K562 (cell line): ENCODE measurements around the gene GPR15. TPM values are rescaled to one million over a fixed set of nuclear protein-coding genes. Genes with fewer than 3 reads are reported as not detected.

Experiments used
- CBX5 ChIP-seq: IDR thresholded peaks from 2 replicates; pipeline ENCODE4 v1.6.1; 2014; ENCODE audit warnings: low read depth, borderline replicate concordance
- CTBP1 ChIP-seq: fragments of 450-650 bp; IDR thresholded peaks from 2 replicates; pipeline ENCODE4 v1.6.1; 2016; ENCODE audit warnings: borderline replicate concordance
- DMBX1 ChIP-seq: fragments of 250-450 bp; sonication (Bioruptor Pico); IDR thresholded peaks from 2 replicates; pipeline ENCODE4 v1.8.0; 2022; ENCODE audit warnings: inconsistent platforms, mild to moderate bottlenecking, moderate library complexity, borderline replicate concordance
- ELF2 ChIP-seq: fragments of 250-450 bp; sonication (Bioruptor Pico); IDR thresholded peaks from 2 replicates; pipeline ENCODE4 v1.5.0; 2021; ENCODE audit warnings: mild to moderate bottlenecking
- ESRRA ChIP-seq: fragments of 450-650 bp; IDR thresholded peaks from 2 replicates; pipeline ENCODE4 v1.6.1; 2014; ENCODE audit warnings: low read depth, mild to moderate bottlenecking, moderate library complexity, borderline replicate concordance
- FOXJ3 ChIP-seq: sonication (generic); formaldehyde crosslinking; IDR thresholded peaks from 2 replicates; pipeline ENCODE4 v1.4.0; 2020; ENCODE audit warnings: mild to moderate bottlenecking, missing genetic modification reagents
- FOXK2 ChIP-seq, 2 experiments: fragments of 450-650 bp; IDR thresholded peaks in 1 of 2; conservative IDR thresholded peaks in 1 of 2; 2 replicates each; pipeline ENCODE4 v1.6.1; 2016; ENCODE audit warnings: low read depth in 2 of 2, mild to moderate bottlenecking in 1 of 2
- GABPB1 ChIP-seq: sonication (generic); formaldehyde crosslinking; IDR thresholded peaks from 2 replicates; pipeline ENCODE4 v1.8.0; 2022; ENCODE audit warnings: mild to moderate bottlenecking, missing genetic modification reagents
- HDAC2 ChIP-seq: fragments of 450-650 bp; IDR thresholded peaks from 2 replicates; pipeline ENCODE4 v1.6.1; 2016; ENCODE audit warnings: mild to moderate bottlenecking
- NCOA2 ChIP-seq, 2 experiments: fragments of 450-650 bp; IDR thresholded peaks; 2 replicates each; pipeline ENCODE4 v1.6.1; 2018; ENCODE audit warnings: mild to moderate bottlenecking in 2 of 2, moderate library complexity in 1 of 2; ENCODE audit not compliant: partially characterized antibody in 2 of 2
- NFRKB ChIP-seq: fragments of 450-650 bp; IDR thresholded peaks from 2 replicates; pipeline ENCODE4 v1.6.1; 2016; ENCODE audit warnings: low read depth
- RBM15 ChIP-seq: fragments of 200-400 bp; formaldehyde crosslinking; IDR thresholded peaks from 2 replicates; pipeline ENCODE4 v1.6.1; 2018; ENCODE audit warnings: mild to moderate bottlenecking, low read length, moderate library complexity; ENCODE audit not compliant: insufficient read depth
- RBM22 ChIP-seq: fragments of 200-400 bp; formaldehyde crosslinking; IDR thresholded peaks from 2 replicates; pipeline ENCODE4 v1.6.1; 2018; ENCODE audit warnings: low read length, low read depth; ENCODE audit not compliant: poor library complexity, severe bottlenecking
- RBM39 ChIP-seq: fragments of 200-400 bp; formaldehyde crosslinking; optimal IDR thresholded peaks from 2 replicates; pipeline ENCODE3; 2018; ENCODE audit warnings: low read depth, low read length
- RFX7 ChIP-seq: fragments of 250-450 bp; sonication (Bioruptor Pico); IDR thresholded peaks from 2 replicates; pipeline ENCODE4 v1.5.1; 2021; ENCODE audit warnings: mild to moderate bottlenecking
- RNF2 ChIP-seq: sonication (generic); IDR thresholded peaks from 2 replicates; pipeline ENCODE4 v1.6.1; 2016
- SAFB ChIP-seq: fragments of 200-400 bp; formaldehyde crosslinking; IDR thresholded peaks from 2 replicates; pipeline ENCODE4 v1.6.1; 2017; ENCODE audit warnings: low read depth, low read length, borderline replicate concordance
- SAFB2 ChIP-seq: fragments of 200-400 bp; formaldehyde crosslinking; IDR thresholded peaks from 2 replicates; pipeline ENCODE4 v1.6.1; 2018; ENCODE audit warnings: borderline replicate concordance, low read length, low read depth, moderate library complexity; ENCODE audit not compliant: severe bottlenecking
- SIRT6 ChIP-seq: IDR thresholded peaks from one replicate; pipeline ENCODE4 v1.6.1; 2012; ENCODE audit warnings: low read depth, mild to moderate bottlenecking, control low read depth, inconsistent platforms, low read length, moderate library complexity
- TCF15 ChIP-seq: fragments of 250-450 bp; sonication (Bioruptor Pico); IDR thresholded peaks from 2 replicates; pipeline ENCODE4 v1.8.0; 2022; ENCODE audit warnings: moderate library complexity, mild to moderate bottlenecking, inconsistent platforms
- TFAM ChIP-seq: fragments of 250-450 bp; sonication (Bioruptor Pico); conservative IDR thresholded peaks from 2 replicates; pipeline ENCODE4 v1.5.0; 2021; ENCODE audit warnings: mild to moderate bottlenecking, moderate library complexity
- ZBTB8A ChIP-seq: fragments of 450-650 bp; IDR thresholded peaks from 2 replicates; pipeline ENCODE4 v1.6.1; 2018; ENCODE audit warnings: mild to moderate bottlenecking, moderate library complexity; ENCODE audit not compliant: partially characterized antibody
- ZNF12 ChIP-seq: sonication (generic); formaldehyde crosslinking; IDR thresholded peaks from 2 replicates; pipeline ENCODE4 v1.4.0; 2020; ENCODE audit warnings: mild to moderate bottlenecking, missing genetic modification reagents
- ZNF146 ChIP-seq: IDR thresholded peaks from one replicate; pipeline ENCODE4 v1.6.1; 2018; ENCODE audit warnings: missing compliant biosample characterization; ENCODE audit not compliant: unreplicated experiment
- ZNF609 ChIP-seq: sonication (generic); formaldehyde crosslinking; IDR thresholded peaks from 2 replicates; pipeline ENCODE4 v1.8.1; 2023; ENCODE audit warnings: missing genetic modification reagents, mild to moderate bottlenecking, borderline replicate concordance
- ZNF766 ChIP-seq: fragments of 200-800 bp; sonication (Bioruptor generic); conservative IDR thresholded peaks from 2 replicates; pipeline ENCODE4 v1.6.1; 2016; ENCODE audit warnings: missing genetic modification characterization, missing compliant biosample characterization
- polyA plus RNA-seq, 8 experiments: library from polyadenylated mRNA; depleted of rRNA in 4 of 8; stranded (reverse) in 5 of 8; unstranded in 3 of 8; fragments of >200 nt; fragmentation: Nextera tagmentation in 2 of 8; fragmentation: Illumina TruSeq in 1 of 8; extraction: Ambion mirVana in 2 of 8; extraction: Trizol in 1 of 8; gene quantifications; 2 replicates each; pipeline versions ENCODE4 v1.2.1 to v1.2.3, GENCODE V29; 2011 to 2014; ENCODE audit warnings: inconsistent platforms in 1 of 8, missing spikeins in 1 of 8
- total RNA-seq, 7 experiments: library from RNA; depleted of rRNA in 6 of 7; stranded (reverse); fragments of >200 nt in 6 of 7; fragmentation: Illumina TruSeq in 2 of 7; extraction: Trizol in 2 of 7; gene quantifications; 2 replicates each; pipeline versions ENCODE4 v1.2.1 to v1.2.3, GENCODE V29; 2011 to 2021; ENCODE audit warnings: low replicate concordance in 1 of 7

The GPR15 gene
- total and polyA plus RNA-seq, 9 of the 15 experiments (the other 6 are each of a cell fraction or from before 2014, with no cell fraction given): 0.13 TPM; not detected in 8

- TF ChIP-seq ZNF609 (no peak), CTBP1 (no peak), SAFB (no peak), ESRRA (0 out of 2 replicates have a peak, but pooled peaks have one; percentile 17), ZNF146 (CRISPR knock-in tag) (no peak), FOXK2 (conservative IDR thresholded peaks at IDR 0.05 in 1 of 2, IDR thresholded peaks at IDR 0.05 in 1 of 2; ENCODE audit: low read depth in 2 of 2) (no peak), SAFB2 (no peak), NCOA2 (IDR thresholded peaks at IDR 0.05; ENCODE audit: partially characterized antibody in 2 of 2) (no peak), ELF2 (CRISPR knock-in tag) (no peak), TCF15 (no peak), ZBTB8A (no peak), RNF2 (no peak), ZNF766 (CRISPR knock-in tag) (no peak), GABPB1 (CRISPR knock-in tag) (peak; percentile 36; the same call in 1 of the 2 replicates), SIRT6 (no peak), RBM15 (no peak), RBM22 (no peak), CBX5 (no peak), DMBX1 (no peak), TFAM (CRISPR knock-in tag) (no peak), RFX7 (CRISPR knock-in tag) (no peak), HDAC2 (no peak), FOXJ3 (CRISPR knock-in tag) (no peak), RBM39 (no peak), ZNF12 (CRISPR knock-in tag) (no peak), NFRKB (no peak)
These were observed 9.1 kb upstream of the GPR15 start, which contains the start of gene CLDND1 (continued) for GRCh38 chr3:98522544-98523281.
